A549 (cell line): Measurements from ENCODE around the gene HAAO. TPM values are rescaled to one million over a fixed set of nuclear protein-coding genes. Genes with fewer than 3 reads are reported as not detected.

ENCODE experiments used
- ATAC-seq, 2 experiments: fragments of 200-7000 bp in 1 of 2; fragments of >200 bp in 1 of 2; cut with Nextera tagmentation in 1 of 2; cut with Tn5 transposase in 1 of 2; 3 replicates each; pipeline versions ENCODE4 v1.8.0 to v1.9.1; 2018 to 2020; ENCODE audit warnings: mild to moderate bottlenecking in 1 of 2, moderate library complexity in 1 of 2
- CTCF ChIA-PET: fragments of 300-600 bp; sonication (Branson Sonifier 250); formaldehyde crosslinking; extraction: SDS; loops from one replicate; lab custom pipeline; 2021; ENCODE audit warnings: antibody characterized with exemption, inconsistent platforms; lab: Yijun Ruan, JAX
- POLR2A ChIA-PET: fragments of 350-600 bp; formaldehyde crosslinking; extraction: SDS; loops from one replicate; lab custom pipeline; 2021; ENCODE audit warnings: antibody characterized with exemption, inconsistent platforms; lab: Yijun Ruan, JAX
- DNase-seq, 2 experiments: peaks; one replicate each; pipeline versions ENCODE4 v3.0.0 to v3.0.0-alpha.2; 2011 to 2016; ENCODE audit warnings: low read depth in 1 of 2, low spot score in 1 of 2
- FAIRE-seq: peaks from 2 replicates; lab custom pipeline; 2011; peaks lifted over from hg19 to GRCh38; lab: Jason Lieb, UNC
- H3K27ac ChIP-seq, 2 experiments: fragments of >200 bp; sonication (Bioruptor Twin); formaldehyde crosslinking; 3 replicates each; pipeline ENCODE4 v1.5.1; 2016 to 2017
- H3K4me1 ChIP-seq: fragments of >200 bp; sonication (Bioruptor Twin); formaldehyde crosslinking; 3 replicates; pipeline ENCODE4 v1.6.1; 2016
- H3K4me2 ChIP-seq: fragments of >200 bp; sonication (Bioruptor Twin); formaldehyde crosslinking; 3 replicates; pipeline ENCODE4 v1.6.1; 2016
- H3K4me3 ChIP-seq: fragments of >200 bp; sonication (Bioruptor Twin); formaldehyde crosslinking; 3 replicates; pipeline ENCODE4 v1.5.1; 2016
- H3K9me3 ChIP-seq: fragments of >200 bp; sonication (Bioruptor Twin); formaldehyde crosslinking; 3 replicates; pipeline ENCODE4 v1.6.1; 2016
- ATOH8 ChIP-seq: fragments of 250-450 bp; sonication (Bioruptor Pico); IDR thresholded peaks from 2 replicates; pipeline ENCODE4 v1.5.0; 2020; ENCODE audit warnings: low read depth, mild to moderate bottlenecking, moderate library complexity
- CBX2 ChIP-seq: fragments of 200-600 bp; sonication (generic); IDR thresholded peaks from 2 replicates; pipeline ENCODE4 v1.6.1; 2016; ENCODE audit warnings: low read depth, mild to moderate bottlenecking, borderline replicate concordance
- CBX8 ChIP-seq: fragments of 200-600 bp; sonication (generic); IDR thresholded peaks from 2 replicates; pipeline ENCODE4 v1.6.1; 2016
- CEBPB ChIP-seq, 2 experiments: fragments of >200 bp in 1 of 2; sonication (Bioruptor Twin) in 1 of 2; formaldehyde crosslinking in 1 of 2; IDR thresholded peaks; 2 replicates each; pipeline ENCODE4 v1.6.1; 2012 to 2016
- CHD2 ChIP-seq: fragments of 150-350 bp; IDR thresholded peaks from 2 replicates; pipeline ENCODE4 v1.6.1; 2014; ENCODE audit warnings: low read length; ENCODE audit not compliant: partially characterized antibody
- FOSB ChIP-seq: fragments of 250-450 bp; sonication (Bioruptor Pico); IDR thresholded peaks from 2 replicates; pipeline ENCODE4 v1.5.0; 2020; ENCODE audit warnings: mild to moderate bottlenecking, moderate library complexity
- FOSL2 ChIP-seq, 2 experiments: fragments of 450-650 bp in 1 of 2; fragments of >200 bp in 1 of 2; sonication (Bioruptor Twin) in 1 of 2; formaldehyde crosslinking; IDR thresholded peaks; 2 replicates each; pipeline versions ENCODE4 v1.5.0 to v1.6.1; 2016 to 2020; ENCODE audit warnings: mild to moderate bottlenecking in 1 of 2, moderate library complexity in 1 of 2
- GATA3 ChIP-seq: IDR thresholded peaks from 2 replicates; pipeline ENCODE4 v1.6.1; 2012; ENCODE audit warnings: borderline replicate concordance
- HDAC2 ChIP-seq: fragments of 200-600 bp; sonication (generic); IDR thresholded peaks from 2 replicates; pipeline ENCODE4 v1.6.1; 2016
- HES2 ChIP-seq: fragments of >200 bp; sonication (Bioruptor Twin); formaldehyde crosslinking; IDR thresholded peaks from 2 replicates; pipeline ENCODE4 v1.6.1; 2016
- HOXA7 ChIP-seq: fragments of 250-450 bp; sonication (Bioruptor Pico); IDR thresholded peaks from 2 replicates; pipeline ENCODE4 v1.5.0; 2020; ENCODE audit warnings: mild to moderate bottlenecking, moderate library complexity
- HOXB13 ChIP-seq: fragments of 250-450 bp; sonication (Bioruptor Pico); IDR thresholded peaks from 2 replicates; pipeline ENCODE4 v1.5.0; 2020; ENCODE audit warnings: low read depth, mild to moderate bottlenecking, moderate library complexity
- HOXB5 ChIP-seq: fragments of 250-450 bp; sonication (Bioruptor Pico); IDR thresholded peaks from 2 replicates; pipeline ENCODE4 v1.5.0; 2020; ENCODE audit warnings: mild to moderate bottlenecking, moderate library complexity
- JUN ChIP-seq, 2 experiments: fragments of >200 bp; sonication (Bioruptor Twin); formaldehyde crosslinking; IDR thresholded peaks; 2 replicates in 1 of 2; 3 replicates in 1 of 2; pipeline ENCODE4 v1.6.1; 2016 to 2017
- JUNB ChIP-seq: fragments of >200 bp; sonication (Bioruptor Twin); formaldehyde crosslinking; IDR thresholded peaks from 2 replicates; pipeline ENCODE4 v1.6.1; 2016
- MAFK ChIP-seq: fragments of 450-650 bp; IDR thresholded peaks from 2 replicates; pipeline ENCODE4 v1.6.1; 2014; ENCODE audit not compliant: partially characterized antibody
- MAZ ChIP-seq: fragments of 150-350 bp; IDR thresholded peaks from 2 replicates; pipeline ENCODE4 v1.6.1; 2014; ENCODE audit warnings: antibody characterized with exemption, low read depth, low read length, borderline replicate concordance
- NFE2L2 ChIP-seq: fragments of 150-350 bp; conservative IDR thresholded peaks from 2 replicates; pipeline ENCODE4 v1.6.1; 2014; ENCODE audit warnings: low read length
- NR3C1 ChIP-seq: fragments of >200 bp; sonication (Bioruptor Twin); formaldehyde crosslinking; IDR thresholded peaks from 3 replicates; pipeline ENCODE4 v1.6.1; 2017
- POLR2A ChIP-seq: IDR thresholded peaks from 2 replicates; pipeline ENCODE4 v1.6.1; 2012; ENCODE audit warnings: mild to moderate bottlenecking, low read length
- POLR2AphosphoS2 ChIP-seq: conservative IDR thresholded peaks from 2 replicates; pipeline ENCODE4 v1.6.1; 2012; ENCODE audit warnings: low read length, improper control_type of control experiment, inconsistent platforms
- RAD21 ChIP-seq, 2 experiments: fragments of >200 bp in 1 of 2; sonication (Bioruptor Twin) in 1 of 2; formaldehyde crosslinking in 1 of 2; IDR thresholded peaks in 1 of 2; conservative IDR thresholded peaks in 1 of 2; 2 replicates in 1 of 2; 3 replicates in 1 of 2; pipeline ENCODE4 v1.6.1; 2012 to 2018; ENCODE audit warnings: inconsistent platforms in 1 of 2
- RARB ChIP-seq: fragments of 250-450 bp; sonication (Bioruptor Pico); IDR thresholded peaks from 2 replicates; pipeline ENCODE4 v1.8.0; 2021; ENCODE audit warnings: mild to moderate bottlenecking, moderate library complexity
- RCOR1 ChIP-seq: fragments of 150-350 bp; IDR thresholded peaks from 2 replicates; pipeline ENCODE4 v1.6.1; 2014; ENCODE audit warnings: antibody characterized with exemption, low read length, low read depth
- RFX5 ChIP-seq: fragments of 450-650 bp; IDR thresholded peaks from 2 replicates; pipeline ENCODE4 v1.7.1; 2014; ENCODE audit warnings: antibody characterized with exemption, mild to moderate bottlenecking, moderate library complexity
- RNF2 ChIP-seq: fragments of 200-600 bp; sonication (generic); IDR thresholded peaks from 2 replicates; pipeline ENCODE4 v1.6.1; 2016; ENCODE audit warnings: low read depth, mild to moderate bottlenecking, antibody characterized with exemption, moderate library complexity, borderline replicate concordance
- ZFP36 ChIP-seq: fragments of 450-650 bp; IDR thresholded peaks from 2 replicates; pipeline ENCODE4 v1.6.1; 2014; ENCODE audit warnings: borderline replicate concordance; ENCODE audit not compliant: partially characterized antibody
- ZNF302 ChIP-seq: fragments of 250-450 bp; sonication (Bioruptor Pico); IDR thresholded peaks from 2 replicates; pipeline ENCODE4 v1.9.0; 2021; ENCODE audit warnings: inconsistent platforms, mild to moderate bottlenecking, moderate library complexity
- WGBS: methylation state at CpG from one replicate; pipeline ENCODE4 v1.1.6; 2017; ENCODE audit errors: missing lambda C conversion rate; 5-methylcytosine and 5-hydroxymethylcytosine counted together
- polyA plus RNA-seq, 4 experiments: library from polyadenylated mRNA; depleted of rRNA in 3 of 4; stranded (reverse); fragments of >200 nt; fragmentation: RNase III in 1 of 4; extraction: RNeasy Plus Mini Kit Qiagen cat#74134 plus additional on column Dnase treatment in 1 of 4; gene quantifications; 2 replicates in 3 of 4; 3 replicates in 1 of 4; pipeline ENCODE4 v1.2.3, GENCODE V29; 2011 to 2017
- TF ChIP-seq, protein P1 (sequence below): fragments of >200 bp; sonication (Bioruptor Twin); formaldehyde crosslinking; IDR thresholded peaks from 3 replicates; pipeline ENCODE4 v1.6.1; 2016
- TF ChIP-seq, protein P2 (sequence below): IDR thresholded peaks from 2 replicates; pipeline ENCODE4 v1.6.1; 2012

HAAO gene
- polyA plus RNA-seq, 2 of the 4 experiments (the other 2 are of a cell fraction): not detected

- DNase-seq (no peak), FAIRE-seq (no peak), ATAC-seq (no peak)
- H3K4me1 ChIP-seq: no peaks in the 10 kb centered on the region
- ChIA-PET POLR2A (no interaction called here), CTCF (no interaction called here)
- no peak overlapping the region for H3K4me3 ChIP-seq
- 91% methylated on average over 2 of the region's 2 CpGs for WGBS
- H3K9me3 ChIP-seq: peaks cover 9% of the 10 kb centered on the region; the same call in 2 of the 3 replicates
- no peak overlapping the region for H3K27ac ChIP-seq
- TF ChIP-seq RARB (CRISPR knock-in tag): no peak
- TF ChIP-seq ATOH8 (CRISPR knock-in tag): no peak
- H3K4me2 ChIP-seq: no peak overlapping the region
Observed at GRCh38 chr2:42724886-42725285, 67.5 kb downstream of the HAAO start.

GRCh38 chr2:42723465-42723864 lies 68.9 kb downstream of the HAAO start:
- ATAC-seq (no peak), FAIRE-seq (no peak), DNase-seq (no peak)
- H3K27ac ChIP-seq: no peak overlapping the region
- H3K4me2 ChIP-seq: no peak overlapping the region
- POLR2A ChIA-PET: no interaction called here
- no peak for TF ChIP-seq NFE2L2
- TF ChIP-seq, protein P1, sequence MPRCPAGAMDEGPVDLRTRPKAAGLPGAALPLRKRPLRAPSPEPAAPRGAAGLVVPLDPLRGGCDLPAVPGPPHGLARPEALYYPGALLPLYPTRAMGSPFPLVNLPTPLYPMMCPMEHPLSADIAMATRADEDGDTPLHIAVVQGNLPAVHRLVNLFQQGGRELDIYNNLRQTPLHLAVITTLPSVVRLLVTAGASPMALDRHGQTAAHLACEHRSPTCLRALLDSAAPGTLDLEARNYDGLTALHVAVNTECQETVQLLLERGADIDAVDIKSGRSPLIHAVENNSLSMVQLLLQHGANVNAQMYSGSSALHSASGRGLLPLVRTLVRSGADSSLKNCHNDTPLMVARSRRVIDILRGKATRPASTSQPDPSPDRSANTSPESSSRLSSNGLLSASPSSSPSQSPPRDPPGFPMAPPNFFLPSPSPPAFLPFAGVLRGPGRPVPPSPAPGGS: no peak
- no peak for TF ChIP-seq MAFK
- TF ChIP-seq HES2: no peak
- no peak for TF ChIP-seq RFX5
- TF ChIP-seq CEBPB (IDR thresholded peaks at IDR 0.05): no peak
- no peak for TF ChIP-seq POLR2AphosphoS2
- no peak for TF ChIP-seq HOXB13 (CRISPR knock-in tag)
- no peak for TF ChIP-seq ZNF302
- no peak for TF ChIP-seq RCOR1
- no peak for TF ChIP-seq POLR2A
- no peak for TF ChIP-seq JUNB
- TF ChIP-seq CBX8: no peak
- TF ChIP-seq ZFP36: no peak
- TF ChIP-seq, protein P2, sequence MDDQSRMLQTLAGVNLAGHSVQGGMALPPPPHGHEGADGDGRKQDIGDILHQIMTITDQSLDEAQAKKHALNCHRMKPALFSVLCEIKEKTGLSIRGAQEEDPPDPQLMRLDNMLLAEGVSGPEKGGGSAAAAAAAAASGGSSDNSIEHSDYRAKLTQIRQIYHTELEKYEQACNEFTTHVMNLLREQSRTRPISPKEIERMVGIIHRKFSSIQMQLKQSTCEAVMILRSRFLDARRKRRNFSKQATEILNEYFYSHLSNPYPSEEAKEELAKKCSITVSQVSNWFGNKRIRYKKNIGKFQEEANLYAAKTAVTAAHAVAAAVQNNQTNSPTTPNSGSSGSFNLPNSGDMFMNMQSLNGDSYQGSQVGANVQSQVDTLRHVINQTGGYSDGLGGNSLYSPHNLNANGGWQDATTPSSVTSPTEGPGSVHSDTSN: no peak
- no peak for TF ChIP-seq MAZ
- no peak for TF ChIP-seq HDAC2
- TF ChIP-seq HOXA7 (CRISPR knock-in tag): no peak
- TF ChIP-seq HOXB5: no peak
- TF ChIP-seq CBX2: no peak
- CTCF ChIA-PET: interaction anchor here (1.2 kb wide), 1 partner anchor 61 kb away, joined by 3 read pairs; no protein-coding TSS in a partner anchor
- H3K4me1 ChIP-seq: no peaks in the 10 kb centered on the region
- no peak overlapping the region for H3K4me3 ChIP-seq
- no peaks in the 10 kb centered on the region for H3K9me3 ChIP-seq

DNA sequence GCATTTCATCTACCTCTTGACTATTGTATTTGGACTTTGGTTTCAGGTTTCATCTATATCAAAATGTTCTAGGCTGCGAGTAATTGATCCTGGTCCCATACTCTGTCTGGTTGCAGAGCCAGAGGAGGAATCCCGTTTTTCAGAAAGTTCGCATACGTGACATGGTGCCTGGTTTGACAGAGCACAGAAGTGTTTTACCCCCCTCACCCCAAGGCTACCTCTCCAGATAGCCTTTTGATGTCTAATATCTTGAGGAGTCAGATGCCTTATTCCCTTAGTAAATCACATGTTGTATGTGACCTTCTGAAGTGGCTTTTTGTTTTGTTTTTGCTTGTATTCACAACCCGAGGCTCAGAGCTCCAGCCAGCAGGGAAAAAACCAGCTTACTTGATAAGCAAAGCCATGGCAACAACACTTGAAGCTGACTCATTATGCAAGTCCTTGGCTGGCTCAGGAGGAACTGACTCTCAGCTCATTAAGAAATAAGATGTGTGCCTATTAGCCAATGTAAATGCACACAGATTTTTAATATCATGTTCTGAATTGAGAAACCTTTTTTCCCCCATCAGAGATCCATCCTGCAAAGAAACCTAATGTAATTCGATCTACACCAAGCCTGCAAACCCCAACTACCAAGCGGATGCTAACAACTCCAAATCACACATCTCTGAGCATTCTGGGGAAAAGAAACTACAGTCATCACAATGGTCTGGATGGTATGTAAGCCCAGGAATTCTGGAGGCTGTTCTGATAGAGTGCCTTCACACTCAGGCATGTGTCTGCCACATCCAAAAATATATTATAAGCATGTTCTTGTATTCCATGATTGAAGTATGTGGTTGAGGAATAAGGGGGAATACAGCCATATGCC lies 69.8 kb downstream of the HAAO start:
- H3K4me1 ChIP-seq: no peaks in the 10 kb centered on the region
- POLR2A ChIA-PET: no interaction called here
- CTCF ChIA-PET: no interaction called here
- no peak overlapping the region for H3K4me2 ChIP-seq
- peak in 1 of 2 experiments; percentile 42 for DNase-seq
- WGBS: 69% methylated on average over 7 of the region's 7 CpGs
- no peak overlapping the region for H3K27ac ChIP-seq
- TF ChIP-seq FOSL2 (IDR thresholded peaks at IDR 0.05): no peak
- TF ChIP-seq FOSL2 (CRISPR knock-in tag; IDR thresholded peaks at IDR 0.05): no peak
- TF ChIP-seq NR3C1: no peak
- no peak for TF ChIP-seq RAD21 (conservative IDR thresholded peaks at IDR 0.05 in 1 of 2, IDR thresholded peaks at IDR 0.05 in 1 of 2)
- no peak for TF ChIP-seq JUN (IDR thresholded peaks at IDR 0.05)
- TF ChIP-seq CEBPB (IDR thresholded peaks at IDR 0.05): no peak
- TF ChIP-seq FOSB (CRISPR knock-in tag): no peak
- no peak for TF ChIP-seq RNF2
- TF ChIP-seq ZNF302: no peak
- TF ChIP-seq GATA3: no peak
- TF ChIP-seq MAFK: no peak
- TF ChIP-seq, protein P2: no peak
- no peak for TF ChIP-seq CHD2
- no peak for FAIRE-seq
- ATAC-seq: peak; percentile 41 to 44; a peak in 3 of 6 replicates
- H3K9me3 ChIP-seq: no peaks in the 10 kb centered on the region
- no peak overlapping the region for H3K4me3 ChIP-seq
